ENCODE measurements around the gene CROT.
A peak's percentile ranks its signal among the peaks of the same experiment; 100 is the strongest.
"Not testable (repeated sequence)": the region's sequence is repeated elsewhere in the genome, so short reads cannot be mapped to it uniquely, and the experiment has no call there.

Gene CROT

GRCh38 chr7:87345166-87345927 is at the start of gene CROT:
TSS of gene CROT (plus strand) at chr7:87345664. CDS start at chr7:87349069, 3,405 bp downstream.
- H3K27ac Mint-ChIP-seq = peak within 1 kb of the TSS; percentile 94
- peak within 1 kb of the TSS; percentile 95 for H3K4me3 Mint-ChIP-seq
- peaks cover 41% of the 10 kb centered on the region for H3K4me1 Mint-ChIP-seq
- peak; percentile 96 for DNase-seq
- peak; percentile 99 for ATAC-seq
- no peaks in the 10 kb centered on the region for H3K27me3 Mint-ChIP-seq
- peaks cover 13% of the 10 kb centered on the region for H3K36me3 Mint-ChIP-seq (ENCODE audit: low read depth)
- H3K9me3 Mint-ChIP-seq = no peaks in the 10 kb centered on the region

- Mint-ChIP-seq H3K4me3 (no peak overlapping the region), H3K27ac (no peak overlapping the region), H3K9me3 (peaks cover 12% of the 10 kb centered on the region), H3K4me1 (no peaks in the 10 kb centered on the region), H3K27me3 (peaks cover 2% of the 10 kb centered on the region), H3K36me3 (ENCODE audit: low read depth) (no peaks in the 10 kb centered on the region)
- DNase-seq (no peak), ATAC-seq (no peak)
These were observed 44.7 kb upstream of the CROT start for GRCh38 chr7:87300756-87301155.

- H3K4me3 Mint-ChIP-seq = no peak overlapping the region
- DNase-seq (no peak), ATAC-seq (no peak)
- no peaks in the 10 kb centered on the region for H3K27me3 Mint-ChIP-seq
- no peaks in the 10 kb centered on the region for H3K36me3 Mint-ChIP-seq (ENCODE audit: low read depth)
- no peaks in the 10 kb centered on the region for H3K4me1 Mint-ChIP-seq
- no peak overlapping the region for H3K27ac Mint-ChIP-seq
- no peaks in the 10 kb centered on the region for H3K9me3 Mint-ChIP-seq
These were observed 34.6 kb upstream of the CROT start for GRCh38 chr7:87310790-87311419.

- DNase-seq = peak; percentile 65
- ATAC-seq = peak; percentile 87
- no peaks in the 10 kb centered on the region for H3K36me3 Mint-ChIP-seq (ENCODE audit: low read depth)
- no peak overlapping the region for H3K27ac Mint-ChIP-seq
- no peaks in the 10 kb centered on the region for H3K9me3 Mint-ChIP-seq
- H3K27me3 Mint-ChIP-seq = no peaks in the 10 kb centered on the region
- H3K4me3 Mint-ChIP-seq = no peak overlapping the region
- peaks cover 13% of the 10 kb centered on the region for H3K4me1 Mint-ChIP-seq
These were observed 33.1 kb upstream of the CROT start for GRCh38 chr7:87312215-87312865.

GRCh38 chr7:87316097-87316700 is 29.3 kb upstream of the CROT start:
- Mint-ChIP-seq H3K4me3 (no peak overlapping the region), H3K27me3 (no peaks in the 10 kb centered on the region), H3K36me3 (ENCODE audit: low read depth) (no peaks in the 10 kb centered on the region), H3K9me3 (no peaks in the 10 kb centered on the region), H3K27ac (no peak overlapping the region), H3K4me1 (peaks cover 17% of the 10 kb centered on the region)
- ATAC-seq (peak; percentile 72), DNase-seq (no peak)

GRCh38 chr7:87316846-87317552 is 28.5 kb upstream of the CROT start:
- ATAC-seq (no peak), DNase-seq (no peak)
- H3K27ac Mint-ChIP-seq = no peak overlapping the region
- peaks cover 17% of the 10 kb centered on the region for H3K4me1 Mint-ChIP-seq
- H3K4me3 Mint-ChIP-seq = no peak overlapping the region
- no peaks in the 10 kb centered on the region for H3K9me3 Mint-ChIP-seq
- no peaks in the 10 kb centered on the region for H3K27me3 Mint-ChIP-seq
- peaks cover 2% of the 10 kb centered on the region for H3K36me3 Mint-ChIP-seq (ENCODE audit: low read depth)

- Mint-ChIP-seq H3K27ac (no peak overlapping the region), H3K36me3 (ENCODE audit: low read depth) (peaks cover 2% of the 10 kb centered on the region), H3K27me3 (no peaks in the 10 kb centered on the region), H3K4me1 (peaks cover 17% of the 10 kb centered on the region), H3K4me3 (no peak overlapping the region), H3K9me3 (peaks cover 4% of the 10 kb centered on the region)
- ATAC-seq (no peak), DNase-seq (no peak)
These were observed 27.7 kb upstream of the CROT start for GRCh38 chr7:87317691-87318245.

- no peak overlapping the region for H3K27ac Mint-ChIP-seq
- no peak overlapping the region for H3K4me3 Mint-ChIP-seq
- DNase-seq (no peak), ATAC-seq (no peak)
- H3K9me3 Mint-ChIP-seq = peaks cover 4% of the 10 kb centered on the region
- no peaks in the 10 kb centered on the region for H3K27me3 Mint-ChIP-seq
- peaks cover 2% of the 10 kb centered on the region for H3K36me3 Mint-ChIP-seq (ENCODE audit: low read depth)
- peaks cover 17% of the 10 kb centered on the region for H3K4me1 Mint-ChIP-seq
These were observed 26.7 kb upstream of the CROT start for GRCh38 chr7:87318741-87319140.

GRCh38 chr7:87319154-87319581 is 26.3 kb upstream of the CROT start:
- not testable (repeated sequence) for ATAC-seq; DNase-seq; H3K36me3 Mint-ChIP-seq (ENCODE audit: low read depth); H3K4me3 Mint-ChIP-seq; H3K27me3 Mint-ChIP-seq; H3K9me3 Mint-ChIP-seq; H3K27ac Mint-ChIP-seq
- peaks cover 17% of the 10 kb centered on the region for H3K4me1 Mint-ChIP-seq

- Mint-ChIP-seq H3K4me1 (peaks cover 2% of the 10 kb centered on the region), H3K4me3 (no peak overlapping the region)
- DNase-seq = no peak
These were observed 22.6 kb upstream of the CROT start for GRCh38 chr7:87322912-87323311.

GRCh38 chr7:87325576-87326370 is 19.7 kb upstream of the CROT start:
- H3K36me3 Mint-ChIP-seq (ENCODE audit: low read depth) = peaks cover 41% of the 10 kb centered on the region
- ATAC-seq (no peak), DNase-seq (no peak)
- H3K9me3 Mint-ChIP-seq = peaks cover 27% of the 10 kb centered on the region
- no peak overlapping the region for H3K4me3 Mint-ChIP-seq
- no peaks in the 10 kb centered on the region for H3K4me1 Mint-ChIP-seq
- no peak overlapping the region for H3K27ac Mint-ChIP-seq
- H3K27me3 Mint-ChIP-seq = no peaks in the 10 kb centered on the region

More at GRCh38 chr7:87322912-87323311, 22.6 kb upstream of the CROT start:
- Mint-ChIP-seq H3K27ac (no peak overlapping the region), H3K27me3 (no peaks in the 10 kb centered on the region), H3K36me3 (ENCODE audit: low read depth) (peaks cover 18% of the 10 kb centered on the region), H3K9me3 (peaks cover 20% of the 10 kb centered on the region)
- ATAC-seq = no peak

- no peak overlapping the region for H3K4me3 Mint-ChIP-seq
- peaks cover 27% of the 10 kb centered on the region for H3K9me3 Mint-ChIP-seq
- no peak overlapping the region for H3K27ac Mint-ChIP-seq
- no peaks in the 10 kb centered on the region for H3K4me1 Mint-ChIP-seq
- peaks cover 48% of the 10 kb centered on the region for H3K36me3 Mint-ChIP-seq (ENCODE audit: low read depth)
- no peak for ATAC-seq
- H3K27me3 Mint-ChIP-seq = no peaks in the 10 kb centered on the region
- DNase-seq = no peak
These were observed 17.2 kb upstream of the CROT start for GRCh38 chr7:87328281-87328680.

- Mint-ChIP-seq H3K27me3 (no peaks in the 10 kb centered on the region), H3K9me3 (peaks cover 27% of the 10 kb centered on the region), H3K4me3 (no peak overlapping the region), H3K36me3 (ENCODE audit: low read depth) (peaks cover 49% of the 10 kb centered on the region), H3K4me1 (no peaks in the 10 kb centered on the region), H3K27ac (no peak overlapping the region)
- ATAC-seq (no peak), DNase-seq (no peak)
These were observed 15.1 kb upstream of the CROT start for GRCh38 chr7:87330316-87330715.

All from activated naive CD8-positive, alpha-beta T cell treated with anti-CD3 and anti-CD28 coated beads, Interleukin-2, amount 50 U/mL, for 24 hours (primary cell).